C4-2B (cell line): ENCODE data around the gene PPP2R2B.

Experiments used
- H3K27ac ChIP-seq: fragments of 450-650 bp; 2 replicates; pipeline ENCODE4 v1.5.1; 2017
- CTCF ChIP-seq: fragments of 450-650 bp; conservative IDR thresholded peaks from 2 replicates; pipeline ENCODE4 v1.5.1; 2017; ENCODE audit warnings: mild to moderate bottlenecking
- ZFX ChIP-seq: fragments of 450-650 bp; IDR thresholded peaks from 2 replicates; pipeline ENCODE4 v1.6.1; 2017

The PPP2R2B gene

GRCh38 chr5:146894753-146895521, 16.4 kb upstream of the PPP2R2B start:
- no peak overlapping the region for H3K27ac ChIP-seq
- TF ChIP-seq ZFX, result no peak
- TF ChIP-seq CTCF, result no peak

GRCh38 chr5:146893991-146894390, 15.4 kb upstream of the PPP2R2B start:
- TF ChIP-seq ZFX, result no peak
- TF ChIP-seq CTCF, result no peak
- H3K27ac ChIP-seq, result no peak overlapping the region

GRCh38 chr5:146892231-146892630, 13.7 kb upstream of the PPP2R2B start:
- H3K27ac ChIP-seq, result no peak overlapping the region
- TF ChIP-seq ZFX (no peak), CTCF (no peak)

- TF ChIP-seq ZFX (no peak), CTCF (no peak)
- H3K27ac ChIP-seq, result no peak overlapping the region
Observed at GRCh38 chr5:146891511-146891910, 13.0 kb upstream of the PPP2R2B start.

- TF ChIP-seq CTCF (no peak), ZFX (no peak)
- no peak overlapping the region for H3K27ac ChIP-seq
Observed at GRCh38 chr5:146890731-146891440, 12.3 kb upstream of the PPP2R2B start.

- H3K27ac ChIP-seq, result no peak overlapping the region
- TF ChIP-seq ZFX (no peak), CTCF (no peak)
Observed at GRCh38 chr5:146890066-146890465, 11.5 kb upstream of the PPP2R2B start.

GRCh38 chr5:146889169-146889568, 10.6 kb upstream of the PPP2R2B start:
- H3K27ac ChIP-seq, result no peak overlapping the region
- TF ChIP-seq ZFX (no peak), CTCF (no peak)
